HEK293 (cell line): ENCODE data around the gene MIS18BP1.

Experiments
- BCL11B ChIP-seq: fragments of 450-650 bp; formaldehyde crosslinking; IDR thresholded peaks from 2 replicates; pipeline ENCODE4 v1.5.1; 2016; ENCODE audit warnings: low read depth, missing biosample characterization, missing genetic modification characterization
- CTCF ChIP-seq: fragments of 450-650 bp; formaldehyde crosslinking; IDR thresholded peaks from 2 replicates; pipeline ENCODE4 v1.5.1; 2016; ENCODE audit warnings: missing biosample characterization, missing genetic modification characterization
- PBX3 ChIP-seq: sonication (generic); formaldehyde crosslinking; IDR thresholded peaks from 2 replicates; pipeline ENCODE4 v1.8.1; 2022; ENCODE audit warnings: mild to moderate bottlenecking, moderate library complexity, missing genetic modification reagents
- ZBTB21 ChIP-seq: fragments of 450-650 bp; formaldehyde crosslinking; IDR thresholded peaks from 2 replicates; pipeline ENCODE4 v1.5.1; 2017; ENCODE audit warnings: missing biosample characterization, missing genetic modification characterization
- ZNF311 ChIP-seq: fragments of 450-650 bp; formaldehyde crosslinking; IDR thresholded peaks from 2 replicates; pipeline ENCODE4 v1.5.1; 2017; ENCODE audit warnings: missing biosample characterization, missing genetic modification characterization, borderline replicate concordance
- ZNF76 ChIP-seq: fragments of 450-650 bp; formaldehyde crosslinking; IDR thresholded peaks from 2 replicates; pipeline ENCODE4; 2016; ENCODE audit warnings: low read depth, missing biosample characterization, missing genetic modification characterization, borderline replicate concordance
- TF ChIP-seq, protein P1 (sequence below): fragments of 450-650 bp; IDR thresholded peaks from 2 replicates; pipeline ENCODE4 v1.5.1; 2018; ENCODE audit warnings: missing biosample characterization, mild to moderate bottlenecking, missing genetic modification characterization

- no peak for TF ChIP-seq PBX3 (CRISPR knock-in tag)
- TF ChIP-seq, protein P1, sequence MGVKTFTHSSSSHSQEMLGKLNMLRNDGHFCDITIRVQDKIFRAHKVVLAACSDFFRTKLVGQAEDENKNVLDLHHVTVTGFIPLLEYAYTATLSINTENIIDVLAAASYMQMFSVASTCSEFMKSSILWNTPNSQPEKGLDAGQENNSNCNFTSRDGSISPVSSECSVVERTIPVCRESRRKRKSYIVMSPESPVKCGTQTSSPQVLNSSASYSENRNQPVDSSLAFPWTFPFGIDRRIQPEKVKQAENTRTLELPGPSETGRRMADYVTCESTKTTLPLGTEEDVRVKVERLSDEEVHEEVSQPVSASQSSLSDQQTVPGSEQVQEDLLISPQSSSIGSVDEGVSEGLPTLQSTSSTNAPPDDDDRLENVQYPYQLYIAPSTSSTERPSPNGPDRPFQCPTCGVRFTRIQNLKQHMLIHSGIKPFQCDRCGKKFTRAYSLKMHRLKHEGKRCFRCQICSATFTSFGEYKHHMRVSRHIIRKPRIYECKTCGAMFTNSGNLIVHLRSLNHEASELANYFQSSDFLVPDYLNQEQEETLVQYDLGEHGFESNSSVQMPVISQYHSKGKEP (tag by site-specific recombination) = no peak
- no peak for TF ChIP-seq ZNF311 (tag by site-specific recombination)
- TF ChIP-seq CTCF (tag by site-specific recombination) = no peak
- no peak for TF ChIP-seq ZNF76 (tag by site-specific recombination)
- no peak for TF ChIP-seq ZBTB21
- TF ChIP-seq BCL11B (tag by site-specific recombination) = no peak
These were observed 484 bp downstream of the MIS18BP1 start for GRCh38 chr14:45252366-45253069.
